ENCODE results near the gene BOLA3.
A peak's percentile ranks its signal among the peaks of the same experiment; 100 is the strongest.
"Not testable (repeated sequence)": the region's sequence is repeated elsewhere in the genome, so short reads cannot be mapped to it uniquely, and the experiment has no call there.

Gene BOLA3

DNA sequence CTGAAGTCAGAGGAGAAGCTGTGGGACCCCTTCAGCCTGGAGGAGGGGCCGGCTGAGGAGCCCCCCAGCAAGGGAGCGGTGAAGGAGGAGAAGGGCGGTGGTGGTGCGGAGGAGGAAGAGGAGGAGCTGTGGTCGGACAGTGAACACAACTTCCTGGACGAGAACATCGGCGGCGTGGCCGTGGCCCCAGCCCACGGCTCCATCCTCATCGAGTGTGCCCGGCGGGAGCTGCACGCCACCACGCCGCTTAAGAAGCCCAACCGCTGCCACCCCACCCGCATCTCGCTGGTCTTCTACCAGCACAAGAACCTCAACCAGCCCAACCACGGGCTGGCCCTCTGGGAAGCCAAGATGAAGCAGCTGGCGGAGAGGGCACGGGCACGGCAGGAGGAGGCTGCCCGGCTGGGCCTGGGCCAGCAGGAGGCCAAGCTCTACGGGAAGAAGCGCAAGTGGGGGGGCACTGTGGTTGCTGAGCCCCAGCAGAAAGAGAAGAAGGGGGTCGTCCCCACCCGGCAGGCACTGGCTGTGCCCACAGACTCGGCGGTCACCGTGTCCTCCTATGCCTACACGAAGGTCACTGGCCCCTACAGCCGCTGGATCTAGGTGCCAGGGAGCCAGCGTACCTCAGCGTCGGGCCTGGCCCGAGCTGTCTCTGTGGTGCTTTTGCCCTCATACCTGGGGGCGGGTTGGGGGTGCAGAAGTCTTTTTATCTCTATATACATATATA is 46.0 kb downstream of the BOLA3 start:
- DNase-seq = no peak

GRCh38 chr2:74100254-74101216 is 47.2 kb downstream of the BOLA3 start:
- DNase-seq = no peak

GRCh38 chr2:74099835-74100234 is 47.9 kb downstream of the BOLA3 start:
- DNase-seq = no peak

DNA sequence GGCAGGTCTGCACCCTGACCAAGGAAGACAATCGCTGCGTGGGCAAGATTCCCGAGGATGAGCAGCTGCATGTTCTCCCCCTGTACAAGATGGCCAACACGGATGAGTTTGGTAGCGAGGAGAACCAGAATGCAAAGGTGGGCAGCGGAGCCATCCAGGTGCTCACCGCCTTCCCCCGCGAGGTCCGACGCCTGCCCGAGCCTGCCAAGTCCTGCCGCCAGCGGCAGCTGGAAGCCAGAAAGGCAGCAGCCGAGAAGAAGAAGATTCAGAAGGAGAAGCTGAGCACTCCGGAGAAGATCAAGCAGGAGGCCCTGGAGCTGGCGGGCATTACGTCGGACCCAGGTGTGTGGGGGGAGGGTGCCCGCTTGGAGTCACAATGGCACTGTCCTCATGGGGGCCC is 48.4 kb downstream of the BOLA3 start:
- DNase-seq = no peak

DNA sequence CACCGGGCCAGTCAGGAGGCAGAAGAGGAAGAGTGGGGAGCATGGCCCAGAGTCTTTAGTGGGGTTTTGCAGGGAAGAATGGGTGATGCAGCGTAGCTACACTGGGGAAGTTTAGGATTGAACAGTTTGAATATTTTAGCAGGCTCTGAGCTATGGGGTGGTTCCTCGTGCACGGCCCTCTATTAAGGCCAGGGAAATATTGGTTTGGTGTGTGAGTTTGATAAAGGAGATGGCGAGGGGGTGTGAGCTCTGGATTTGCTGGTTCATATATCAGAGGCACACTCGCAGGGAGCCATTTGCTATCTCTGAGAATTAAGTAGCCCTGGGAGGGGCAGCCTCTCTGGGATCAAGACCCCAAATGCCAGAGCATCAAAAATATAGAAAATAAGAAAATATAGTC is 50.1 kb downstream of the BOLA3 start:
- DNase-seq = no peak

DNA sequence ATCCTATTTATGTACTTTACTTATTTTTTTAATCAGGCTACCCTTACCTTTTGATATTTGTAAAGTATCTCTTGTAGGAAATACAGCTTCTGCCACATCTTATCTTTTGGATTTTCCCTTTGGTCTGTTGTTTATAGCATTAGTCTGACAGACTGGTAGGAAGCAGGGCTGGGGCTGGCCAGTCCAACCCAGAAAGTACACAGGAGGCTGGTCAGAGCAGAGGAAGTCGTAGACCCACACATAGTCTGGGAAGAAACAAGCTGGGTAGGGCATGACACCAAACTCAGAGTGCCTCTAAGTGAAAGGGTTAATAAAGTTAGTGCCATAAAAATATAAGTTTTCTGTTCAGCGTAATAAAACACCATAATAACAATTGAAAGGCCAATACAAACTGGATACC is 51.7 kb downstream of the BOLA3 start:
- DNase-seq = no peak

- DNase-seq = peak; percentile 7
Measured at GRCh38 chr2:74095632-74096031, 52.1 kb downstream of the BOLA3 start.

GRCh38 chr2:74094291-74094690 is 53.4 kb downstream of the BOLA3 start:
- DNase-seq = no peak

DNA sequence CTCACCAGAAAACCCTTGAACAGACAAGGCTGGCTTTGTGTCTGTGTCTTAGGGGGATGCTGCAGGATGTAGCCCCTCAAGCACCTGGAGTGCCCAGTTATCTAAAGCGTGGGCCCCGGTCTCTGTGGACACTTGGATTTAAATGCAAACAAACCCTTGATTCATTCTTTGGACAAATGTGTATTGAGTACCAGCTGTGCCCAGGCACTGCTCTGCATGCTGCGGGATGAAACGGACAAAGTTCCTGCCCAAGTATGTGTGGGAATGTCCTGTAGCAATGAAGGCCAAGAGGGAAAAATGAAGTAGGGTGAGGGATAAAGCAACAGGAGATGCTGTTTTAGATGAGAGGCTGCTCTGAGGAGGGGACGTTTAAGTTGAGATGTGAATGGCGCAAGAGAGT is 53.9 kb downstream of the BOLA3 start:
- no peak for DNase-seq

DNA sequence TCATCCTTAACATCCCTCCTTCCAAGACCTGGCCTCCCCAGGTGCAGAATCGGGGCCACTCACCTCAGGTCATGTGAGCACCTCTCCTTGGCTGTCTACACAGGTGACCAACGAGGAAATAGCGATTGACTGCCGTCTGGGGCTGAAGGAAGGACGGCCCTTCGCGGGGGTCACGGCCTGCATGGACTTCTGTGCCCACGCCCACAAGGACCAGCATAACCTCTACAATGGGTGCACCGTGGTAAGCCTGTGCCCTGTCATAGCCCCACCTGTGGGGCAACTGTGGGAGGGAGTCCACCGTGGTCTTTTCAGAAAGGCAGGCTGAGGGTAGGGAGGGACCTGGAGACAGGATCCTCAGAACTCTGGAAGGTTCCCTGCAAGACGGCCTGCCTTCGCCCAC is 54.3 kb downstream of the BOLA3 start:
- no peak for DNase-seq

GRCh38 chr2:74092275-74092674 is 55.4 kb downstream of the BOLA3 start:
- no peak for DNase-seq

GRCh38 chr2:74091391-74091790 is 56.3 kb downstream of the BOLA3 start:
- DNase-seq = no peak

DNA sequence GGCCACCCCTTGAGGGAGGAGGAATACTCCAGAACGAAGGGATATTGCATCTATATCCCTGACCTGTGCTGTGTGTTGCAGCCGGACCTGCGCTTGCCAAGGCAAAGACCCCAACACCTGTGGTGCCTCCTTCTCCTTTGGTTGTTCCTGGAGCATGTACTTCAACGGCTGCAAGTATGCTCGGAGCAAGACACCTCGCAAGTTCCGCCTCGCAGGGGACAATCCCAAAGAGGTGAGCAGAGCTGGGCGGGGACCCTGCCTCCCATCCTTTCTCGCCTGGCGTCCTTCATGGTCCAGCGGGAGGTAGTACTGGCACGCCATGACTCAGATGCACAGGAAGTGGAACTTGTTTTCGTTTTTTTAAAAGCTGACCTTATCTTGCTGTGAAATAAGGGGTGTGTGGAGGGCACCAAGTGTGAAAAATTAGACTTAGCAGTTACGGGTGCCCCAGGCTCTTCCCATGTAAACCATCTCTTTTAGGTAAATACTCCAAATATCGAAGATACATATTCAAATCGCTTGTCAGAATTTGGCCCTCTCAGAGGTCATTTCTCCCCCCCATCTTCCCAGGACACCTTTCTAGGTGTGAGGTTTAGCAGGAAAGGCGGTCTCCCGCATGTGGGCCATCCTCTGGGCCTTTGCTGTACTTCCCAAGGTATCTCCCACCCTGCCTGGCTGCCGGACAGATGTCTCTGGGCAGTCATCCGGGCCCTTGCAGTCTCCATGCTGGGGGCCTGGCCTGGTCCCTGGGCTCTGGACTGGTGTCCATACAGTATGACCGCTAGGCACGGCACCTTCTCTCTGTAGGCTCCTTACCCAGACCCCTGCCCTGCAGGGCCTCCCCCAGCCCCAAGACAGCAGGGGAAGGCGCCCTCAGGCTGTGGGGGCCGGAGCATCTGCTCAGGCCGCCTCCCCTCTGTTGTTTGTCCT is 57.6 kb downstream of the BOLA3 start:
- no peak for DNase-seq

DNA sequence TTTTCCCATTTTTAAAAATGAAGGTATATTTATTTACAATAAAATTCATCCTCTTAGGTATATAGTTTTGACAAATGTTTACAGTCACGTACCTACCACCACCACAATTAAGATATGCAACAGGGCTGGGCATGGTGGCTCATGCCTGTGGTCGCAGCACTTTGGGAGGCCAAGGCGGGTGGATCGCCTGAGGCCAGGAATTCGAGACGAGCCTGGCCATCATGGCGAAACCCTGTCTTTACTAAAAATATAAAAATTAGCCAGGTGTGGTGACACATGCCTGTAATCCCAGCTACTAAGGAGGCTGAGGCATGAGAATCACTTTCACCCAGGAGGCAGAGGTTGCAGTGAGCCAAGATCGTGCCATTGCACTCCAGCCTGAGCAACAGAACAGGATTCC is 59.0 kb downstream of the BOLA3 start:
- not testable (repeated sequence) for DNase-seq

DNA sequence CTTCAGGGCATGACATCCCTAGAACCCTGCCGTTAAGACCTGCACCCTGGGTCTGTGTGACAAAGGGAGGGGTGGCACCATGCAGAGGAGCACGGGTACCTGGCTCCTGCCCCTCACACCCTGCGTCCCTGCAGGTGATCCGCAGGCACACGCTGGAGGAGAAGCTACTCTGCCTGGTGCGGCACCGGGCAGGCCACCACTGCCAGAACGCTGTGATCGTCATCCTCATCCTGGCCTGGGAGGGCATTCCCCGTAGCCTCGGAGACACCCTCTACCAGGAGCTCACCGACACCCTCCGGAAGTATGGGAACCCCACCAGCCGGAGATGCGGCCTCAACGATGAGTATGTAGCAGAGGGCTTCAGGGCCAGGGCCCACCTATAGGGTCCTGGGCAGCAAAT is 60.0 kb downstream of the BOLA3 start:
- no peak for DNase-seq

- DNase-seq = no peak
Measured at GRCh38 chr2:74086021-74086420, 61.7 kb downstream of the BOLA3 start.
